Thyroid gland (tissue), 4 donors: ENCODE data around the gene RPL39L. TPM values are rescaled to one million over a fixed set of nuclear protein-coding genes. Genes with fewer than 3 reads are reported as not detected.
"Not testable (repeated sequence)": the region's sequence is repeated elsewhere in the genome, so short reads cannot be mapped to it uniquely, and the experiment has no call there.

ENCODE experiments used
- DNase-seq, 2 donors: peaks; one replicate each; pipeline ENCODE4 v3.0.0-alpha.2; 2019
- H3K27ac ChIP-seq, 3 donors: fragments of 200-600 bp; sonication (generic); 1 replicate in 2 of 3; 2 replicates in 1 of 3; pipeline ENCODE4 v1.5.1; 2016 to 2019; ENCODE audit warnings: mild to moderate bottlenecking in 1 of 3, moderate library complexity in 1 of 3
- H3K27me3 ChIP-seq: fragments of 200-600 bp; sonication (generic); one replicate; pipeline ENCODE4 v1.5.1; 2019
- H3K36me3 ChIP-seq, 2 donors: fragments of 200-600 bp; sonication (generic); one replicate each; pipeline ENCODE4 v1.5.1; 2016 to 2019
- H3K4me1 ChIP-seq, 2 donors: fragments of 200-600 bp; sonication (generic); one replicate each; pipeline ENCODE4 v1.5.1; 2017 to 2019
- H3K4me3 ChIP-seq, 3 donors: fragments of 200-600 bp; sonication (generic); replicated peaks in 1 of 3; 1 replicate in 2 of 3; 2 replicates in 1 of 3; pipeline ENCODE4 v1.5.1; 2016; ENCODE audit warnings: mild to moderate bottlenecking in 1 of 3
- H3K9me3 ChIP-seq: fragments of 200-600 bp; sonication (generic); one replicate; pipeline ENCODE4 v1.5.1; 2017
- POLR2A ChIP-seq, 2 donors: fragments of 450-650 bp; IDR thresholded peaks; one replicate each; pipeline ENCODE4 v1.6.1; 2017; ENCODE audit warnings: antibody characterized with exemption in 2 of 2, mild to moderate bottlenecking in 2 of 2, moderate library complexity in 1 of 2
- whole genome bisulfite sequencing, 2 donors: methylation state at CpG; one replicate each; pipeline ENCODE4 v1.1.5; 2017; 5-methylcytosine and 5-hydroxymethylcytosine counted together
- intact Hi-C: fragments of 100-400 bp; cut with DNase I; formaldehyde crosslinking; loops from one replicate; pipeline ENCODE4 v1.15.1; 2023
- total RNA-seq, 4 donors: library from RNA; depleted of rRNA; stranded (reverse); fragments of >200 nt; gene quantifications; one replicate each; pipeline ENCODE4 v1.2.3, GENCODE V29; 2016
- TF ChIP-seq, protein P1 (sequence below), 6 experiments: fragments of 200-600 bp in 3 of 6; fragments of 450-650 bp in 3 of 6; sonication (generic) in 3 of 6; IDR thresholded peaks; one replicate each; pipeline ENCODE4 v1.5.1; 2016 to 2019; ENCODE audit warnings: antibody characterized with exemption in 6 of 6, mild to moderate bottlenecking in 2 of 6, inconsistent platforms in 1 of 6, moderate library complexity in 1 of 6

The RPL39L gene
- total RNA-seq, 4 donors from 2014 or later = 6.0 to 8.6 (median 6.9) TPM

DNA sequence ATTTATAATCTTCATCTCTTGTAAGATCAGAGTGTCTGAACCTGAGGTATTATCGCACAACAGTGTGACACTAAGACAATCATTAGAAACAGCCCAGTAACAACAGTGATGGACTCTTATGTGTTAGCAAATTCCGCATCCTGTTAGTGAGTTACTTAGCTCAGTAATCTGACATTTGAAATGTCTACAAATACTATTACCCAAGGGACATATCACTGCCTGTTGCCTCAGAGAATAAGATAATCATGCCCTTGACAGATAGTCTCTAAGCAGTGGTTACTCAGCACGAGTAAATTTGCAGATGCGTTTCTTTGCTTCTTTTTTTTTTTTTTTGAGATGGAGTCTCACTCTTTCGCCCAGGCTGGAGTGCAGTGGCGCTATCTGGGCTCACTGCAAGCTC lies 44.6 kb upstream of the RPL39L start:
- Histone ChIP-seq H3K4me3 (no peak overlapping the region), H3K9me3 (no peaks in the 10 kb centered on the region), H3K27ac (no peak overlapping the region), H3K4me1 (peaks cover 0 to 14% of the 10 kb centered on the region in 2 donors), H3K36me3 (no peaks in the 10 kb centered on the region), H3K27me3 (no peaks in the 10 kb centered on the region)
- intact Hi-C loops = no loop called here
- DNase-seq = no peak
- 86 to 91% methylated on average over 6 of the region's 6 CpGs for WGBS, 2 donors
- TF ChIP-seq, protein P1, sequence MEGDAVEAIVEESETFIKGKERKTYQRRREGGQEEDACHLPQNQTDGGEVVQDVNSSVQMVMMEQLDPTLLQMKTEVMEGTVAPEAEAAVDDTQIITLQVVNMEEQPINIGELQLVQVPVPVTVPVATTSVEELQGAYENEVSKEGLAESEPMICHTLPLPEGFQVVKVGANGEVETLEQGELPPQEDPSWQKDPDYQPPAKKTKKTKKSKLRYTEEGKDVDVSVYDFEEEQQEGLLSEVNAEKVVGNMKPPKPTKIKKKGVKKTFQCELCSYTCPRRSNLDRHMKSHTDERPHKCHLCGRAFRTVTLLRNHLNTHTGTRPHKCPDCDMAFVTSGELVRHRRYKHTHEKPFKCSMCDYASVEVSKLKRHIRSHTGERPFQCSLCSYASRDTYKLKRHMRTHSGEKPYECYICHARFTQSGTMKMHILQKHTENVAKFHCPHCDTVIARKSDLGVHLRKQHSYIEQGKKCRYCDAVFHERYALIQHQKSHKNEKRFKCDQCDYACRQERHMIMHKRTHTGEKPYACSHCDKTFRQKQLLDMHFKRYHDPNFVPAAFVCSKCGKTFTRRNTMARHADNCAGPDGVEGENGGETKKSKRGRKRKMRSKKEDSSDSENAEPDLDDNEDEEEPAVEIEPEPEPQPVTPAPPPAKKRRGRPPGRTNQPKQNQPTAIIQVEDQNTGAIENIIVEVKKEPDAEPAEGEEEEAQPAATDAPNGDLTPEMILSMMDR (IDR thresholded peaks at IDR 0.05) = no peak
- TF ChIP-seq POLR2A (IDR thresholded peaks at IDR 0.05) = no peak

DNA sequence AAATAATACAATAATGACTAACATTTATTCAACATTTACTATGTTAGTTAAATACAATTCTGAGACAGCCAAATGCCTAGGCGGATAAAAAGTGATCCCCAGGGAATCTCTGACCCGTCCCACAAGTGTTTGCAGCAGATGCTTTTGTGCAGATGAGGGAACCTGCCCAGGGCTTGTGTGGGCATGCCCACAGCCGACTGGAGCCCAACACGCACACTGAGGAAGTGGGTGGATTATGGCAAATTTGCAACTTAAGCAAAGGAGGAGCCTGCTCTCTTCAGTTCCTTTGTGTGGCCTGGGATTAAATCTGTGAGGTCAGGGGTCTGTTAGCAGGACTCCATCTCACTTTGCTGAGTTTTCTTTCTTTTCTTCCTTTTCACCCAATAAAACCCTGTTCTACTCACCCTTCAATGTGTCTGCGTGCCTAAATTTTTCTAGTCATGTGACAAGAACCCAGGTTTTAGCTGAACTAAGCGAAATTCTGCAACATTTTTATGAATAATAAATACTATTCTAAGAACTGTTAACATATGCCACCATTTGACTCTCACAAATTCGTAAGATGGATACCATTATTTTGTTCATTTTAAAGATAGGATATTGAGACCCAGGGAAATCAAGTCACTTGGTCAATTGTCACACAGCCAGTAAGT lies 44.0 kb upstream of the RPL39L start:
- Histone ChIP-seq H3K9me3 (no peaks in the 10 kb centered on the region), H3K36me3 (no peaks in the 10 kb centered on the region), H3K4me1 (peaks cover 0 to 14% of the 10 kb centered on the region in 2 donors), H3K4me3 (no peak overlapping the region), H3K27ac (no peak overlapping the region), H3K27me3 (no peaks in the 10 kb centered on the region)
- no peak for TF ChIP-seq POLR2A (IDR thresholded peaks at IDR 0.05)
- TF ChIP-seq, protein P1 (IDR thresholded peaks at IDR 0.05) = no peak
- DNase-seq = no peak
- 68 to 73% methylated on average over 7 of the region's 7 CpGs for WGBS, 2 donors
- intact Hi-C loops = no loop called here

DNA sequence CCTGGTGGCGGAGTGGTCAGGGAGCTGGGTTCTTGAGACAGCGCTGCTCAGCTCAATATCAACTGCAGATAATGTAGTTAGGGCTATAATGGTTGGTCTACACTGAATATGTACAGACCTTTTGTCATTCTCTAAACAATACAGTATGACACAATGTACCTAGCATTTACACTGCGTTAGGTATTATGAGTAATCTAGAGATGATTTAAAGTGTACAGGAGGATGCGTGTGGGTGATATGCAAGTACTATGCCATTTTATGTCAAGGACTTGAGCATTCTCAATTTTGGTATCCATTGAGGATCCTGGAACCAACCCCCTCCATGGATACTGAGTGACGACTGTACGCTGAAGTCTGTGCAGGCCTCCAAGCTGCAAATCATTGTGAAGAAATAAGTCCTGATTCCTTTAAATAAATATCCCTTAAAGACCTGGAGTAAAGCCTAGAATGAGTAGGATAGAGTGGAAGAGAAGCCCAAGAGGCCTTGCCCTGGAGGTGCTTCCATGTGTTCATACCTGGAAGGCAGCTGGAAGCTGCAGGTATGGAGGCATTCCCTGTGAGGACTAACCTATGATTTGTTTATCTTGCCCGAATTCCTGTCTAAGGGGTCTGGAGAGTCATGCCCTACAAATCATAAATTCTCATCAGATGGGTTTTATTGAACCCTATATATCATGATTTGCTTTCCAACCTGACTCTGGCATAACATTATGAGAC lies 42.3 kb upstream of the RPL39L start:
- no peak for DNase-seq
- intact Hi-C loops = no loop called here
- H3K4me3 ChIP-seq = no peak overlapping the region
- no peaks in the 10 kb centered on the region for H3K36me3 ChIP-seq
- no peaks in the 10 kb centered on the region for H3K27me3 ChIP-seq
- TF ChIP-seq, protein P1 (IDR thresholded peaks at IDR 0.05) = no peak
- no peak for TF ChIP-seq POLR2A (IDR thresholded peaks at IDR 0.05)
- H3K9me3 ChIP-seq = no peaks in the 10 kb centered on the region
- H3K27ac ChIP-seq = no peak overlapping the region
- H3K4me1 ChIP-seq = peaks cover 0 to 5% of the 10 kb centered on the region in 2 donors
- 90 to 94% methylated on average over 7 of the region's 7 CpGs for WGBS, 2 donors

DNA sequence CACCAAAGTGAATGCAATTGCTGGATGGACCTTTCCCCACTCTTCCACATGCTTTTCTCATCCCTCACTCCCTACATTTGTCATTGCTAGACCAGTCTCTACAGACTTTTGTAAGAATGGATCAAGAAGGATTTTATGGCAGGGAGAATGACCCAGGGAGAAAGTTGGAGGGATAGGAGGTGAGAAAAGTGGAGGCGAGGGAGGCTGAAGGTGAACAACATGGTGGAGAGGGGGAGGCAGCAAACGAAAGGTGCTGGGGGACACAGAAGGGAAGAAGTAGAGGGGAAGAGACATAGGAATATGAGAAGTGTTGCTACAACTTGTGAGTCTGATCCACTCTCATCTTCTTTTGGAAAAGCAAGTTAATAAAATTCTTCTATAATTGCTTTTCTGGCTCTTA lies 33.6 kb upstream of the RPL39L start:
- 94 to 96% methylated on average over 2 of the region's 2 CpGs for whole genome bisulfite sequencing, 2 donors
- no peaks in the 10 kb centered on the region for H3K9me3 ChIP-seq
- intact Hi-C loops = no loop called here
- no peak for DNase-seq
- H3K4me3 ChIP-seq = no peak overlapping the region
- no peaks in the 10 kb centered on the region for H3K36me3 ChIP-seq
- no peaks in the 10 kb centered on the region for H3K27me3 ChIP-seq
- no peak for TF ChIP-seq POLR2A (IDR thresholded peaks at IDR 0.05)
- TF ChIP-seq, protein P1 (IDR thresholded peaks at IDR 0.05) = no peak
- H3K27ac ChIP-seq = no peak overlapping the region
- peaks cover 0 to 9% of the 10 kb centered on the region in 2 donors for H3K4me1 ChIP-seq

DNA sequence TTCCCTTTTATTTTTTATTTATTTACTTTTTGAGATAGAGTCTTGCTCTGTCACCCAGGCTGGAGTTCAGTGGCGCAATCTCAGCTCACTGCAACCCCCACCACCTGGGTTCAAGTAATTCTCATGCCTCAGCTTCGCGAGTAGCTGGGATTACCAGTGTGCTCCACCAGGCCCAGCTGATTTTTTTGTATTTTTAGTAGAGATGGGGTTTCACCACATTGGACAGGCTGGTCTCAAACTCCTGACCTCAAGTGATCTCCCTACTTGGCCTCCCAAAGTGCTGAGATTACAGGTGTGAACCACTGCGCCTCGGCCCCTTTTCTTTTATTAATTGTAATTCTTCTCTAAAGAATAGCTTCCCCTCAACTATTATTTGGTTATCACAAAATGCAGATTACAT lies 31.6 kb upstream of the RPL39L start:
- H3K4me1 ChIP-seq, H3K27me3 ChIP-seq, DNase-seq, H3K36me3 ChIP-seq, H3K4me3 ChIP-seq, H3K9me3 ChIP-seq, H3K27ac ChIP-seq, intact Hi-C loops: not testable (repeated sequence)
- WGBS, 2 donors = 92 to 96% methylated on average over 5 of the region's 5 CpGs
